ENCODE results near the gene PIEZO2. TPM values are rescaled to one million over a fixed set of nuclear protein-coding genes. Genes with fewer than 3 reads are reported as not detected.

PIEZO2 gene
- polyA plus RNA-seq, 1 donor from 2014 or later = 0.30 TPM

- H3K9ac ChIP-seq (ENCODE audit: low read length) = no peak overlapping the region
- no peaks in the 10 kb centered on the region for H3K9me2 ChIP-seq (ENCODE audit: insufficient read depth, low read length)
- H4K20me1 ChIP-seq (ENCODE audit: insufficient read depth) = no peaks in the 10 kb centered on the region
- H2AFZ ChIP-seq (ENCODE audit: low read depth, low read length) = no peak overlapping the region
- no peak overlapping the region for H3K4me2 ChIP-seq (ENCODE audit: low read length)
- H3K4me3 ChIP-seq (ENCODE audit: low read length) = no peak overlapping the region
- H3K27ac ChIP-seq (ENCODE audit: low read length) = no peak overlapping the region
- no peaks in the 10 kb centered on the region for H3K79me2 ChIP-seq (replicated peaks; ENCODE audit: insufficient read depth, low read length)
- H3F3A ChIP-seq (ENCODE audit: insufficient read depth, low read length, poor library complexity, severe bottlenecking) = no peaks in the 10 kb centered on the region
- H3K36me3 ChIP-seq (ENCODE audit: insufficient read depth, low read length) = no peaks in the 10 kb centered on the region
- no peaks in the 10 kb centered on the region for H3K9me3 ChIP-seq (ENCODE audit: low read length)
- H3K27me3 ChIP-seq (ENCODE audit: insufficient read depth, low read depth, low read length) = no peaks in the 10 kb centered on the region
- TF ChIP-seq RAD21 (conservative IDR thresholded peaks at IDR 0.05) = no peak
- no peak for TF ChIP-seq SMC3 (conservative IDR thresholded peaks at IDR 0.05; ENCODE audit: poor library complexity)
- no peak for TF ChIP-seq CTCF (IDR thresholded peaks at IDR 0.05; ENCODE audit: poor library complexity, severe bottlenecking)
- no peak for TF ChIP-seq TAF1 (IDR thresholded peaks at IDR 0.05; ENCODE audit: low read depth)
- TF ChIP-seq MXI1 (conservative IDR thresholded peaks at IDR 0.05; ENCODE audit: poor library complexity, severe bottlenecking) = no peak
- no peak for TF ChIP-seq EZH2 (IDR thresholded peaks at IDR 0.05; ENCODE audit: borderline replicate concordance, insufficient read depth, low read length, poor library complexity, severe bottlenecking)
- TF ChIP-seq EP300 (conservative IDR thresholded peaks at IDR 0.05; ENCODE audit: poor library complexity, severe bottlenecking) = no peak
- no peak for TF ChIP-seq POLR2AphosphoS5 (IDR thresholded peaks at IDR 0.05)
- no peak for TF ChIP-seq REST (IDR thresholded peaks at IDR 0.05; ENCODE audit: borderline replicate concordance)
Observed at GRCh38 chr18:11179959-11180519, 30.7 kb upstream of the PIEZO2 start.

- H3K27ac ChIP-seq (ENCODE audit: low read length) = no peak overlapping the region
- no peak overlapping the region for H3K9ac ChIP-seq (ENCODE audit: low read length)
- no peak for TF ChIP-seq TAF1 (IDR thresholded peaks at IDR 0.05; ENCODE audit: low read depth)
- TF ChIP-seq REST (IDR thresholded peaks at IDR 0.05; ENCODE audit: borderline replicate concordance) = no peak
- TF ChIP-seq EP300 (conservative IDR thresholded peaks at IDR 0.05; ENCODE audit: poor library complexity, severe bottlenecking) = no peak
- no peak for TF ChIP-seq MXI1 (conservative IDR thresholded peaks at IDR 0.05; ENCODE audit: poor library complexity, severe bottlenecking)
- no peak for TF ChIP-seq CTCF (IDR thresholded peaks at IDR 0.05; ENCODE audit: poor library complexity, severe bottlenecking)
- no peak for TF ChIP-seq SMC3 (conservative IDR thresholded peaks at IDR 0.05; ENCODE audit: poor library complexity)
- TF ChIP-seq EZH2 (IDR thresholded peaks at IDR 0.05; ENCODE audit: borderline replicate concordance, insufficient read depth, low read length, poor library complexity, severe bottlenecking) = no peak
- TF ChIP-seq POLR2AphosphoS5 (IDR thresholded peaks at IDR 0.05) = no peak
- no peak for TF ChIP-seq RAD21 (conservative IDR thresholded peaks at IDR 0.05)
- no peak overlapping the region for H2AFZ ChIP-seq (ENCODE audit: low read depth, low read length)
- no peaks in the 10 kb centered on the region for H3F3A ChIP-seq (ENCODE audit: insufficient read depth, low read length, poor library complexity, severe bottlenecking)
- H3K4me3 ChIP-seq (ENCODE audit: low read length) = no peak overlapping the region
- H3K9me3 ChIP-seq (ENCODE audit: low read length) = no peaks in the 10 kb centered on the region
- H3K79me2 ChIP-seq (replicated peaks; ENCODE audit: insufficient read depth, low read length) = no peaks in the 10 kb centered on the region
- no peaks in the 10 kb centered on the region for H3K36me3 ChIP-seq (ENCODE audit: insufficient read depth, low read length)
- H3K9me2 ChIP-seq (ENCODE audit: insufficient read depth, low read length) = no peaks in the 10 kb centered on the region
- H4K20me1 ChIP-seq (ENCODE audit: insufficient read depth) = no peaks in the 10 kb centered on the region
- no peak overlapping the region for H3K4me2 ChIP-seq (ENCODE audit: low read length)
- no peaks in the 10 kb centered on the region for H3K27me3 ChIP-seq (ENCODE audit: insufficient read depth, low read depth, low read length)
Observed at GRCh38 chr18:11178951-11179549, 29.7 kb upstream of the PIEZO2 start.
